Astrocyte of the cerebellum (primary cell): ENCODE results near the gene TMEM126A.
A peak's percentile ranks its signal among the peaks of the same experiment; 100 is the strongest.
"Not testable (repeated sequence)": the region's sequence is repeated elsewhere in the genome, so short reads cannot be mapped to it uniquely, and the experiment has no call there.

Source experiments
- DNase-seq: peaks from one replicate; pipeline ENCODE4 v3.0.0-alpha.2; 2011; ENCODE audit warnings: low read depth
- H3K4me3 ChIP-seq: 2 replicates; pipeline ENCODE4 v1.5.1; 2011; ENCODE audit warnings: mild to moderate bottlenecking, low read depth, low read length, moderate library complexity
- CTCF ChIP-seq: IDR thresholded peaks from 2 replicates; pipeline ENCODE4 v1.5.1; 2012; ENCODE audit warnings: low read length, low read depth, moderate library complexity, mild to moderate bottlenecking; ENCODE audit errors: missing control alignments
- in situ Hi-C: cut with HindIII; loops from 2 replicates; pipeline ENCODE4 v1.10.0; 2017; ENCODE audit warnings: low sequenced_read_pairs

The TMEM126A gene

GRCh38 chr11:85634747-85635146, 13.0 kb upstream of the TMEM126A start:
- no peak overlapping the region for H3K4me3 ChIP-seq
- TF ChIP-seq CTCF = no peak
- in situ Hi-C loops = no loop called here
- DNase-seq = no peak

- no peak for TF ChIP-seq CTCF
- no peak for DNase-seq
- in situ Hi-C loops = no loop called here
- H3K4me3 ChIP-seq = no peak overlapping the region
These were observed 4.6 kb upstream of the TMEM126A start for GRCh38 chr11:85643191-85643614.

GRCh38 chr11:85647078-85647477, 689 bp upstream of the TMEM126A start:
- no peak for DNase-seq
- TF ChIP-seq CTCF = no peak
- peak overlapping the region; percentile 80 for H3K4me3 ChIP-seq
- in situ Hi-C loops = no loop called here

- in situ Hi-C loops = no loop called here
- H3K4me3 ChIP-seq = no peak overlapping the region
- DNase-seq = no peak
- TF ChIP-seq CTCF = no peak
These were observed 3.4 kb downstream of the TMEM126A start for GRCh38 chr11:85651118-85651517.

GRCh38 chr11:85652786-85653447, 5.2 kb downstream of the TMEM126A start:
- no peak overlapping the region for H3K4me3 ChIP-seq
- no peak for TF ChIP-seq CTCF
- no peak for DNase-seq
- in situ Hi-C loops = no loop called here

- in situ Hi-C loops, DNase-seq, H3K4me3 ChIP-seq: not testable (repeated sequence)
These were observed 6.6 kb downstream of the TMEM126A start for GRCh38 chr11:85654343-85654742.

GRCh38 chr11:85656777-85657176, 9.0 kb downstream of the TMEM126A start:
- in situ Hi-C loops = no loop called here
- TF ChIP-seq CTCF = no peak
- H3K4me3 ChIP-seq = no peak overlapping the region
- no peak for DNase-seq
